Measurements from ENCODE around the gene MCMBP. TPM values are rescaled to one million over a fixed set of nuclear protein-coding genes. Genes with fewer than 3 reads are reported as not detected.
A peak's percentile ranks its signal among the peaks of the same experiment; 100 is the strongest.

Gene MCMBP
- total RNA-seq, 4 donors from 2014 or later = 45.7 to 72.3 (median 59.2) TPM

- H3K9me3 ChIP-seq = no peaks in the 10 kb centered on the region
- no peaks in the 10 kb centered on the region for H3K27me3 ChIP-seq
- H3K4me1 ChIP-seq = peaks cover 0 to 6% (median 0%) of the 10 kb centered on the region in 4 donors
- peak overlapping the region in 2 of 4 donors; percentile 12 to 58 for H3K27ac ChIP-seq
- peaks cover 0 to 97% (median 0%) of the 10 kb centered on the region in 3 donors for H3K36me3 ChIP-seq
- no peak for DNase-seq (ENCODE audit: low spot score in 2 of 2)
- WGBS, 2 donors = 53 to 55% methylated on average over 11 of the region's 11 CpGs
- no peak for TF ChIP-seq EP300 (IDR thresholded peaks at IDR 0.05)
- H3K4me3 ChIP-seq = no peak overlapping the region
Observed at GRCh38 chr10:119831656-119832055, 41.0 kb downstream of the MCMBP start.

GRCh38 chr10:119830851-119831250, 41.8 kb downstream of the MCMBP start:
- 87 to 88% methylated on average over 4 of the region's 4 CpGs for WGBS, 2 donors
- peak overlapping the region in 1 of 4 donors; percentile 58 for H3K27ac ChIP-seq
- H3K4me1 ChIP-seq = peaks cover 0 to 6% (median 0%) of the 10 kb centered on the region in 4 donors
- H3K36me3 ChIP-seq = peaks cover 0 to 97% (median 0%) of the 10 kb centered on the region in 3 donors
- H3K27me3 ChIP-seq = no peaks in the 10 kb centered on the region
- H3K9me3 ChIP-seq = no peaks in the 10 kb centered on the region
- no peak for TF ChIP-seq CTCF (IDR thresholded peaks at IDR 0.05)
- no peak for TF ChIP-seq EP300 (IDR thresholded peaks at IDR 0.05)
- TF ChIP-seq POLR2A (IDR thresholded peaks at IDR 0.05) = no peak
- no peak for DNase-seq (ENCODE audit: low spot score in 2 of 2)
- no peak overlapping the region for H3K4me3 ChIP-seq

GRCh38 chr10:119829429-119829828, 43.2 kb downstream of the MCMBP start:
- no peaks in the 10 kb centered on the region for H3K27me3 ChIP-seq
- H3K4me1 ChIP-seq = peaks cover 0 to 6% (median 0%) of the 10 kb centered on the region in 4 donors
- DNase-seq (ENCODE audit: low spot score in 2 of 2) = no peak
- WGBS, 2 donors = 85 to 90% methylated on average over 7 of the region's 7 CpGs
- TF ChIP-seq POLR2A (IDR thresholded peaks at IDR 0.05) (no peak), CTCF (IDR thresholded peaks at IDR 0.05) (no peak), EP300 (IDR thresholded peaks at IDR 0.05) (no peak)
- H3K36me3 ChIP-seq = peaks cover 0 to 95% (median 0%) of the 10 kb centered on the region in 3 donors
- no peaks in the 10 kb centered on the region for H3K9me3 ChIP-seq
- no peak overlapping the region for H3K4me3 ChIP-seq
- H3K27ac ChIP-seq = no peak overlapping the region

DNA sequence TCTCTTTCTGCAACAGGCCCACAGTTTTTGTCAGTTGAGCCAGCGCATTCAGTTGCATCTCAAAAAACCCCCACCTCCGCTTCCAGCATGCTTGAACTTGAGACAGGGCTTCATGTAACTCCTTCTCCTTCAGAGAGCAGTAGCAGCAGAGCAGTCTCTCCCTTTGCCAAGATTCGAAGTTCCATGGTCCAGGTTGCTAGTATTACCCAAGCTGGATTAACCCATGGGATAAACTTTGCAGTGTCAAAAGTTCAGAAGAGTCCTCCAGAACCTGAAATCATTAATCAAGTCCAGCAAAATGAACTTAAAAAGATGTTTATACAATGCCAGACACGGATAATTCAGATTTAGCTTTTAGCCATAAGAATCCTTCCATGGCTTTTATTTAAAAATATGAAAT, 45.2 kb downstream of the MCMBP start:
- no peaks in the 10 kb centered on the region for H3K27me3 ChIP-seq
- no peak overlapping the region for H3K27ac ChIP-seq
- peaks cover 0 to 92% (median 0%) of the 10 kb centered on the region in 3 donors for H3K36me3 ChIP-seq
- H3K9me3 ChIP-seq = no peaks in the 10 kb centered on the region
- TF ChIP-seq POLR2A (IDR thresholded peaks at IDR 0.05) (no peak), EP300 (IDR thresholded peaks at IDR 0.05) (no peak), CTCF (IDR thresholded peaks at IDR 0.05) (no peak)
- no peak for DNase-seq (ENCODE audit: low spot score in 2 of 2)
- peaks cover 0 to 4% (median 0%) of the 10 kb centered on the region in 4 donors for H3K4me1 ChIP-seq
- H3K4me3 ChIP-seq = no peak overlapping the region
- WGBS, 2 donors = 83 to 85% methylated on average over 4 of the region's 4 CpGs

- no peak overlapping the region for H3K27ac ChIP-seq
- peaks cover 0 to 85% (median 0%) of the 10 kb centered on the region in 3 donors for H3K36me3 ChIP-seq
- no peaks in the 10 kb centered on the region for H3K27me3 ChIP-seq
- H3K4me3 ChIP-seq = no peak overlapping the region
- 93 to 94% methylated on average over 6 of the region's 6 CpGs for whole genome bisulfite sequencing, 2 donors
- no peak for TF ChIP-seq POLR2A (IDR thresholded peaks at IDR 0.05)
- no peak for TF ChIP-seq EP300 (IDR thresholded peaks at IDR 0.05)
- TF ChIP-seq CTCF (IDR thresholded peaks at IDR 0.05) = no peak
- no peak for DNase-seq (ENCODE audit: low spot score in 2 of 2)
- H3K9me3 ChIP-seq = no peaks in the 10 kb centered on the region
- H3K4me1 ChIP-seq = no peaks in the 10 kb centered on the region
Observed at GRCh38 chr10:119826771-119827170, 45.9 kb downstream of the MCMBP start.

DNA sequence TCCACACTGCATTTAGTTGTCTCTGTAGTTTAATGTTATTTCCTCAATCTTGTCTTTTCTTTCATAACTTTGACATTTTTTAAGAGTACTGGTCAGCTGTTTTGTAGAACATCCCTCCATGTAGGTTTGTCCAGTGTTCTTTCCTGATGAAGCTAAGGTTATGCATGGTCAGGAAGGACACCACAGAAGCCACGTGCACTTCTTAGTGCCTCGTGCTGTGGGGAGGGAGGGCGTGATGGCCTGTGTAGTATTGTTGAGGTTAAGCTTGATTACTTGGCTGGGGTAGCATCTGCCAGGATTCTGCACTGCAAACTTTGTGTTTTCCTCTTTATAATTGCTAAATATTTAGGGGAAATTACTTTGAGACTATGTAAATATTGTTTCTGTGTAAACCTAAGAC, 48.3 kb downstream of the MCMBP start:
- Histone ChIP-seq H3K27ac (no peak overlapping the region), H3K27me3 (no peaks in the 10 kb centered on the region), H3K4me3 (no peak overlapping the region), H3K36me3 (peaks cover 0 to 62% (median 0%) of the 10 kb centered on the region in 3 donors), H3K4me1 (peaks cover 0 to 14% (median 0%) of the 10 kb centered on the region in 4 donors), H3K9me3 (no peaks in the 10 kb centered on the region)
- DNase-seq (ENCODE audit: low spot score in 2 of 2) = no peak
- TF ChIP-seq EP300 (IDR thresholded peaks at IDR 0.05) (no peak), POLR2A (IDR thresholded peaks at IDR 0.05) (no peak), CTCF (IDR thresholded peaks at IDR 0.05) (no peak)
- WGBS, 2 donors = 72 to 79% methylated on average over 3 of the region's 3 CpGs
